Measurements from ENCODE around the gene TTLL11.
"Not testable (repeated sequence)": the region's sequence is repeated elsewhere in the genome, so short reads cannot be mapped to it uniquely, and the experiment has no call there.

TTLL11 gene

DNA sequence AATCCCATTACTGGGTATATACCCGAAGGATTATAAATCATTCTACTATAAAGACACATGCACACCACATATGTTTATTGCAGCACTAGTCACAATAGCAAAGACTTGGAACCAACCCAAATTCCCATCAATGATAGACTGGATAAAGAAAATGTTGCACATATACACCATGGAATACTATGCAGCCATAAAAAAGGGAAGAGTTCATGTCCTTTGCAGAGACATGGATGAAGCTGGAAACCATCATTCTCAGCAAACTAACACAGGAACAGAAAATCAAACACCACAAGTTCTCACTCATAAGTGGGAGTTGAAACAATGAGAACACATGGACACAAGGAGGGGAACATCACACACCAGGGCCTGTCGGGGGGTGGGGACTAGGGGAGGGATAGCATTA, 198.7 kb downstream of the TTLL11 start:
- DNase-seq, result not testable (repeated sequence)

- no peak for DNase-seq
These were observed 199.3 kb downstream of the TTLL11 start for GRCh38 chr9:121893786-121894185.

DNA sequence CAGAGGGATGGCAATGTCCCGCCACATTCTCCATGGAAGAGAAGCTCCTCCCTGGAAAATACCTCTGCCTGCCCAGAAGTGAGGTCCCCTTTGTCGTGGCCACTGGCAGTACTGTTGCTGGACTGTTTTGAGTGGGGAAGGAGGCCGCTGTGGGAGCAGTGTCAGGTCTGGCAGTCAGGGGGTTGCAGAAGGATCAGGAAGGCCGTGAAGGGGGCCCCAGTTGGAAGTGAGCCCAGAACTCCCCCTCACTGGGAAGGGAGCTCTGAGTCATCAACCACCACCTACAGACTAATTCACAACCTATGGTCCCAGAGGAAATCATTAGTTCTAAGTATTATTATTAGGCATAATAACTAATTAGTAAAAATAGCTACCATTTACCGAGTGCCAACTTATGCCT, 200.4 kb downstream of the TTLL11 start:
- no peak for DNase-seq

DNA sequence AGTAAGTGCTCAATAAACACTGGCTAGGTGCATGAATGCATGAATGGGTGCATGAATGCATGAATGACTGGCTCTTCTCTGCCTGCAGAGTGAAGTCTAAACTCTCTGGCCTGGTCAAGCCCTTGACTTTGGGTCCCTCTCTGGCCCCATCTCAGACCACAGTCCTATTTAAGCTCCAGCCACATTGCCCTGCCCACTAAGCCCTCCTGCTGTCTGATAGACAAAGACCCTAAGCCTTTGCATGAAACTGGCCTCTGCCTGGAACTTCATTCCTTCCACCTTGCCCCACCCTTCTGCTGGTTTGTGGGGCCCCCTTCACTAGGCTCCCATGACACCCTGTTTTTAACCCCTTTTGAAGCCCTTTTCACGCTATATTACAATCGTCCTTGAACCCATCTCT, 202.4 kb downstream of the TTLL11 start:
- no peak for DNase-seq

GRCh38 chr9:121889990-121890563, 203.0 kb downstream of the TTLL11 start:
- DNase-seq, result no peak

GRCh38 chr9:121888438-121888775, 204.7 kb downstream of the TTLL11 start:
- peak in 1 of 5 donors; percentile 9 for DNase-seq

DNA sequence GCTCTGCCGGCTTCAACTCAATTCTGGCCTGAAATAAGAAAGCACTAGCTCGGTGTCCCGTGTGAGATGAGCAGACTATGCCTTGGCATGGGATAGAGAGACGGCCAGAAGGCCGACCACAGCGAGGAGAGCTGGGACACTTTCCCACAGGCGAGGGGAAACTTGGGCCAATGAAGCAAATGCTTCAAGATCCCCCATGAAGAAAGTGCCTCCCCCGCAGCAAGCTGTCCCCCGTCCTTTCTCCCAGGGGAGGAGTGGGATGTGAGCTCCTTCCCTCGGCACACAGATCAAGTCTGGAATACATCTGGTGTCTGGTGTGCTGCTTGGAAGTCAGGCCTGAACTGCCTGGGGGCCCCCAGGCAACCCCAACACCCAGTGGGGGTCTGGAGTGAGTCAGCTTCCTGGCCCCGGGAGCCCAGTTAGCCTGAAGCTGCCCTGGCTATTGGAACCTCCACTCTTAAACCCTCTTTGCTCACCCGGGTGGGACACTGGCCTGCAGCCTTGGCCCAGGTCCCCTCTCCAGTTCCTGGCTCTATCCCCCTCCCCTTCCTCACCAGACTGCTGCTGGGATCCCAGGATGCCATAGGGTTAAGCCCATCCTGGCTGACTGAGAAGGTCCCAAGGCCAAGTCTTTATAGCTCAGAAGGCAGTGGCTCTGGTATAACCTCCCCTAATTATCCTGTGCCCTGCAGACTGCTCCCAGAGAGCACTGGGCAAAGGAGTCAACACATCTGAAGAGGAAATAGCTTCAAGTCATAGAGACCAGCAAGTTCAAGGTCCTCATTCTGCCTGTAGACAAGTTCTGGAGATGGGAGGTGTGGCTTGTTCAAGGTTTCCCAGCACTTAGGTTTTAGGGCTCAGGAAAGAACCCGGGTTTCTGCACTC, 205.3 kb downstream of the TTLL11 start:
- no peak for DNase-seq

DNA sequence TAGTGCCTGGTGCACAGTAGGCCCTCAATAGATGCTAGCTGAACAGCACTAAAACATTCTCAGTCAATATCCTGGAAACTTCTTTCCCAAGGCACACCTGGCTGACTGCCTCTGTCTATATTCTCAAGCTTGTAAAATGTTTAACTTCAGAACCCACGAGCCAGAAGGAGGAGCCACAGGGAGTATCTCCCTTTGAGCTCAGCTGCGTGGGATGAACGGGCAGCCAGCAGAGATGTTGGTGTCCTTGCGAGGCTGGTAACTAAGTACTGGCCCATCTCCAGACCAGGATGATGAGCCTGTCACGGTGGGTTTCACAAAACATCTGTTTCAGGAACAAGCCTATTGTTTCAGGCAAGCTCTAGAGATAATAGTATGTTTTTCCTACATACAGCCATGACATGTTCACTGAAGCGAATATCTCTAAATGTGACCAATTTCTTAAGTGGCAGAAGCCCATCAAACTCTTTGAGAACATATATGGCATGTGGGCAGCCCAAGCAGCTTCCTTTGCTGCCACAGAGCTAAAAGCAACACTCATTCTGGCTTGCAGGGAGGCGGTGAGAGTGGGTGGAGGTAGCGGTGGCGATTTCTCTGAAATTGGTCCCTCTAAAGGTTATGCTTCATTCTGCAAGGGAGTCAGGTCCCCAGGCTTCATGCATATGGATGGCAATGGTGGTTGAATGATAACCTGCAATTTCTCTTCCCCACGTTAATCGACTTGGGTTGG, 206.2 kb downstream of the TTLL11 start:
- peak in 1 of 5 donors; percentile 13 for DNase-seq

- DNase-seq, result no peak
These were observed 207.7 kb downstream of the TTLL11 start for GRCh38 chr9:121885345-121885901.

- no peak for DNase-seq
These were observed 209.0 kb downstream of the TTLL11 start for GRCh38 chr9:121884057-121884541.

DNA sequence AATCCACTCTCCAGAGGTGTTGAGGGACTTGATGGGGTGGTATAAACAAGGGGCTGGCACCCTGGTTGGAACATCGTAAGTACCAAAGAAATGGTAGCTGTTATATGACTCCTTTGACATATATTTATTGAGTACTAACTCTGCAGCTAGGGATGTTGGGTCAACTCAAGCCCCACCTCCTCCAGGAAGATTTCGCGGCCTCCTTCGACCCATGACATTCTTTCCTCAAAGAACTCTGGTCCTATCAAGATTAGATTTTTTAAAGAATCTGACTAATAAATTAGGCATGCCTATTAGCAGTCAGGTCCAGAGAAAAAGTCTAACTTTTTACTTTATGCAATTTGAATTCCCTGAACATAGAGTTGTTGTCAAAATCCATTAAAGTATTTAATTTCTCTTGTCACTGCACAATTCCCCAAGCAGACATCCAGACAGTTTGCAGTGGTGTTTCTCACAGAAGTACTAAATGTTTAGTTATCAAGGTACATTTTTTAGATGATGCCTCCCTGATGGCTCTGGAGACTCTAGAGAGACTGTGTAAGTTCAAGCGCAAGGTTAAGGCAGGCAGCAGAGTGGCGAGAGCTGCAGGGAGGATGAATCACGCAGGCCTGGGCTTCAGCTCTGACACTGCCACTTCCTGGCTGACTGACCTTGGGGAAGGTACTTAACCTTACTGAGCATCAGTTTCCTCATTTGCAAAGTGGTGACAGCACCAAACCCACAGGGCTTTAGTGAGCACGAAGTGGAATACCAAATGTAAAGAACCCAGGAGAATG, 209.6 kb downstream of the TTLL11 start:
- DNase-seq, result no peak

DNA sequence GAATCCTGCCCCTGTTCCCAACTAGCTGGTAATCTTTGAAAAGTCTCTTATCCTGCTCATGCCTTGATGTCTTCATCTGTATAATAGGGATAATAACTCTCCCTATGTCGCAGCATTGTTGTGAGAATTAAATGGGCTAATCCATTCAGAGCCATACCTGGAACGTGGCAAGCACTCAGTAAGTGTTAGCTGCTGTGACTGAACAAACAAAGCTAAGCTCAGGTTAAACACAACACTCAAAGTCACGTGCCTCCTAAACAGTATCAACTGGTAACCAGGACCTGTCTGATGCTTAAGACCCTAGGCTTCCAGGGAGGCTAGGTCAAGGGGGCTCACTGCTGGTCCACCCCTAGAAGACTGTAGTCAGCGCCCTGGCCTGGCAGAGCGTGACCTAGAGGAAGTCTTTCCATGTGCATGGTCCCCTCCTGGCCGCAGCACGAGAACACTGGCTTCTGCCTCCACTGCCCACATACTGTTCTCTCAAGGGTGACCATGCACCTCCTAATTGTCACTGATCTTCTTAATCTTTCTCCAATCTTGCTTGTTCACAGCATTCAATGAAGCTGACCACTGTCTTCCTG, 211.1 kb downstream of the TTLL11 start:
- DNase-seq, result no peak

DNA sequence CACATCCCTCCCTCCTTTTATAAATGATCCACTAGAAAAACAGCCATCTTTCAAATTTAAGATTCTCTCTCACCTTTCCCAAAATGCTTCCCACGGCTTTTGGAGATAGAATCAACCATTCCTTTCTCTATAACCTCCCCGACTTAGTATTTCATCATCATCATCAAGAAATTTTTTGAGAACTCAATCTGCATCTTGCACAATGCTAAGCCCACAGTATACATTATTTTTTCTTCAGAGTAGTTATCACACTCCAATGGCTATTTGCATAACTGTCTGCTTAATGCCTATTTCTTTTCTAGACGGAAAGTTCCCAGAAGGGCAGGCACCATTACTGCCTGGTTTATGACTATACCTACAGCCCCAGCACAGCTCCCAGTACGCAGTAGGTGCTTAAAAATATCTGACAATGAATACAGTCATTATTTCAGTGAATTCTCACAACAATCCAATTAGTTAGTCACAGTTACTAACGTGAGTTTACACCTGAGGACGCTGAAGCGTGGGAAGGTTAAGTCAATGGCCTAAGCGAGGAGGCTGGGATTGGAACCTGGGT, 212.7 kb downstream of the TTLL11 start:
- DNase-seq, result no peak

DNA sequence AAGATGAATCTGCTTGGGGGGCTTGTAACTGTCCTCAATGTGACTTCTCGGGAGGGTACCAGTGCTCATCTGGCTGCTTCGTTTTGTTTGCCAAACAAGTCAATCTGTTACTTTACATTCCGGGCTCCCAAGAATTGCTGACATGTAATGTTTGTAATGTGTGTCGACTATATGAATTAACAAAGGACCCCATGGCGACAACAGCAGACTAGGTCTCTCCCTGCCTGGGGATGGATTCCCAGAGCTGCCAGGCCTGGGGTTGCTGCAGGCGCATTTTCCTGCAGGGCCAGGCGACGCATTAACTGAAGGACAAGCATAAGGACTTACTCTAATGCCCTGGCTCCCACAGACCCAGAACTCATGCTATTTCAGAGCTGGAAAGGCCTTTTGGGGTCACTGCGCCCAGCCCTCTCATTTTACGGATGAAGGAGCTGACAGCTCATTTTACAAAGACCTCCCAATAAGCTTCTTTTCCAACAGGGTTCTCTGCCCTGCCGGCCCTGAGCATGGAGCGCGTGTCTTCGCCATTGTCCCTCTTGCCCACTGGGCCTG, 214.8 kb downstream of the TTLL11 start:
- no peak for DNase-seq

- no peak for DNase-seq
These were observed 216.3 kb downstream of the TTLL11 start for GRCh38 chr9:121876658-121877271.

DNA sequence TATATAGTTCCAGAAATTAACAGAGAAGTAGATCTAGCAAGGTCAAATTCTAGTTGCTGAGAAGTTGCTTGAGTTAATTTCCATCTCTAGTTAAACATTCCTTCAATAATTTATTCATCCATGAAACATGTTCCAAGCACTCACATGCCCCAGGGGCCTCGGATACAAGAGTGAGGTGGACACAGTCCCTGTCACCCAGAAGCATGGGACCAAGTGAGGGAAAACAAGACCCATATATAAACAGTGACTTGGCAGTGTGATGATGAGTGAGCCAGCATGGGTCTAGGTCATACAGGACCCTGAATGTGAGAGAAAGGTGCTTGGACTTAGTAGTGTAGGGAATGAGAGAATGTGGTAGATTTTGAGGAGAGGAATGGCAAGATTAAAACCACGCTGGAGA, 216.9 kb downstream of the TTLL11 start:
- DNase-seq, result no peak

- DNase-seq, result no peak
These were observed 218.6 kb downstream of the TTLL11 start for GRCh38 chr9:121874524-121874923.

DNA sequence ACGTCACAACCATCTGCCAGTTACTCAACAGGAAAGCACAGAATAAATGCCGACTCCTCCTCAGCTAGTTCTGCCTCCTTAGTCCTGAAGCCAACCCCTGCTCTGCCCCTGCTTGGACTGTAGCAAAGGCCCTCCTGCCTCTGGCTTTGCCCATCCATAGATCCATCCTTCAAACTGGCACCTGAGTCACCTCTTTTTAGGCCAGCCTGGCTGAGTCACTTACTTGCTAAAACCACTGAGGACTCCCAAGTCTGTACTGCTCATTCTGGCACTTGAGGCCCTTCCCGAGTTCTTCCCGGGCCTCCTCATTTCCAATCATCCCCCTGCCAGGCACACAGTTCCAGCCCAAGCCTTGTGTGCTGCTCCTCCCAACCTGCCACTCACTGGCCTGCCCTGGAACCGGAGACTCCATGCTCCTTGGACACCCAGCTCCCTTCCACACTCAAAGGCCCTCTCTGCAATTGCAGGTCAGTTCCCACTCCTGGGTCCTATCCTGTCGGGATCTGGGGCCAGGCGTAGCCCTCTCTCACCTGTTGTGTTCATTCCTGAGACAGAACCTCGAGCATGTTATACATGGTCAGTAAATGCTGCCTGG, 221.6 kb downstream of the TTLL11 start:
- no peak for DNase-seq

- no peak for DNase-seq
These were observed 222.8 kb downstream of the TTLL11 start for GRCh38 chr9:121870271-121870670.

GRCh38 chr9:121868626-121869025, 224.5 kb downstream of the TTLL11 start:
- no peak for DNase-seq

DNA sequence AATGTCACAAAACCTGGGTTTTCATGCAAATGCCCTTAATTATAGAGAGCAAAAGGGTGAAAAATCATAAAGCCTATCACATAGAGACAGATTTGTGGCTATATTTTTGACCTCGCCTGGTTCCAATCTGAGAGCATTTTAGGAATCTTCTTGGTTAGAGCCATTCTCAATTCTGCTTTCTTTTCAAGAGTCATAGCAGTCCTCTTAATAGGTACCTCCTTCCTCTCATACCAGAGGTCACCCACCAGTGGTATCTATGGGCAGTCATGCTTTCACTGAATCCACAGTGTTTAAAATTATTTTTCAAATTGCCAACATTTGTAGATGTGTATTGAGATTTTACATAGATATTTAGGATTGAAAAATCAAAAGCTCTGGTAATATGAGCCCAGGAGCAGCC, 226.2 kb downstream of the TTLL11 start:
- DNase-seq, result no peak
